ENCODE results near the gene TBC1D3B.
"Not testable (repeated sequence)": the region's sequence is repeated elsewhere in the genome, so short reads cannot be mapped to it uniquely, and the experiment has no call there.

The TBC1D3B gene
- total RNA-seq: 0 to 0.39 (median 0.11) reads per million in 3 experiments

DNA sequence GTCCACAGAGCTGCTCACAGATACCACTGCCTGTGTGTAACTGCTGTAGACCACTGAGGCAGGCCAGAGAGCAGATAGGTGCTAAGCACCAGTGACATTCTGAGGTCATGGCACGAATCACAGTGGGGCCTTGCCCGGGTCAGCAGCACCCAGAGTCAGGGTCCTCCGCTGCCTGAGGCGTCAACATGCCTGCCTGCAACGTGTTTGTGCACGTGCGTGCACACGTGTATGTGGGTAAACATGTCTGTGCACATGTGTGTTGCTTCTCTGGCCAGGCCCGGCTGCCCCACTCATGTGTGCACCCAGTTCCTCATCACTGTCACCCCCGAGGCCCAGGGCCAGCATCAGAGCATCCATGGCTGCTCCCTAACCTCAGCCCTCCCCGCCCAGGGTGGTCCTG lies at the start of gene TBC1D3B:
TBC1D3B (minus strand) TSS at position 101 of the 400 bp plus-strand sequence. CDS start 1,586 bp downstream, outside the sequence.
- not testable (repeated sequence) for DNase-seq

GRCh38 chr17:36222967-36223366 lies 46.5 kb upstream of the TBC1D3B start:
- not testable (repeated sequence) for DNase-seq

- DNase-seq: not testable (repeated sequence)
Measured at GRCh38 chr17:36221581-36222100, 45.2 kb upstream of the TBC1D3B start.

- DNase-seq: not testable (repeated sequence)
Measured at GRCh38 chr17:36220737-36221580, 44.5 kb upstream of the TBC1D3B start.

GRCh38 chr17:36219556-36219955 lies 43.1 kb upstream of the TBC1D3B start:
- not testable (repeated sequence) for DNase-seq

DNA sequence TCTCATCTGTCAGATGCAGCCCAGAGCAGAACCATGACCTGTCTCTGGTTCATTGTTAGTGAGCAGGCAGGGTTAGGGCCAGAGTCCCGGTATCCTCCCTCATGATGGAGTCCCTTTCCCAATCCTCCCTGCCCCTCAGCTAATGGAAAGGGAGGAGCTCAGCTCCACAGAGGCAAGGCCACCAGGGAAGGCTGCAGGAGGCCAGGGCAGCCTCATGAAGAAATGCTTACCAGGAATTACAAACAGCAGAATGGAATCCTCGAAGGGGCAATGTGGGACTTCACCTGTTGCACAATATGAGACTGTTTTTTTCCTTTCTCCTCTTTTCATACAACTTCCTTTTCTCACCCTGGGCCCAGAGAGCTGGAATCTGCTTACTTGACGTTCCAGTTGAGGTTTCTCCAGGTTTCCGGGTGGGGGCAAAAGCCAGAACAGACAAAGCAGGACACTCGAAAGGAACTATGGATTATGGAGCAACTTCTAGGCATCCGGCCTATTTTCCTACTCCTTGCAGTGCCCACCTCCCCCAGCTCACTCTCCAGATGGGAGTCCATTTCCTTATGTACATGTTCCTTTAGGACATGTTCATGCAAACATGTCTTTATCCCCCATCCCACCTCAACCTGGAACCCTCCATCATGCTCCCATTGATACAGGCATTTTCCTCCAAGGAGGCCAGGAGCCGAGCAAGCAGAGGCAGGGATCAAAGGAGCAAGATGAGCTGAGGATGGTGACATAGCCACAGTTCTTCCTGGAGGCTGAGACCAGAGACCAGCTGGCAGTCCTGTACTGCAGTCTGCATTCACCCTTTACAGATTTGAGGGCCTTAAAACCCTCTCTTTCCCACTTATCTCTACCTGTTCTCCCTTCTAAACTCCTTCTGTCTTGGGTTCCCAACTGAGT lies 39.2 kb upstream of the TBC1D3B start:
- not testable (repeated sequence) for DNase-seq

- no peak for DNase-seq
Measured at GRCh38 chr17:36214918-36215317, 38.5 kb upstream of the TBC1D3B start.

- no peak for DNase-seq
Measured at GRCh38 chr17:36213695-36214094, 37.3 kb upstream of the TBC1D3B start.

DNA sequence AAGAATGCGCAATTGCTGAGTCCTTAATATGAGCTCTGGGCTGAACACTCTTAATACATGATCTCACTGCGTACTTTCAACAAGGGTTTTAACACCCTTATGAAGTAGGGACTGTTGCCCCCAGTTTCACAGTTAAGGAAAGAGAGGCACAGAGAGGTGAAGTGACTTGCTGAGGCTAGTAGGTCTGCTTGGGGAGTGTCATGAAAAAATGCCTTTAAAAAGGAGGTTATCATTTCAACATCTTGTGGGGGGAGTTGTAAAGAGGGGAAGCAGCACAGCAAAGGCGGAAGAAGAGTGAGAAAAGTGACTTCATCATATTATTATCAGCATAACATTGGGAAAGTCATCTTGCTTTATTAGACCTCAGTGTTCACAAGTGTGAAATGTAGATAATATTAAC lies 36.5 kb upstream of the TBC1D3B start:
- no peak for DNase-seq

DNA sequence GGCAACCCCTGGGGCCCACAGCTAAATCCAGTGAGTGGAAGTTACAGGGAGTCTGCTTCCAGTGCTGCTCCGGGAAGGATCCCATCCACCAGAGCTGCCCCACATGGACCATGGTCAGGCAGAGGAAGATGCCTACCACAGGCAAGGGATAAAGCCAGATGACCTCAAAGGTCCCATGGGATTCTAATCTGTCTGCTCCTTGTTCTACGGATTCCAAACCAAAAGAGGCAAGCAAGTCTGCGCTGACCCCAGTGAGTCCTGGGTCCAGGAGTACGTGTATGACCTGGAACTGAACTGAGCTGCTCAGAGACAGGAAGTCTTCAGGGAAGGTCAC lies 35.8 kb upstream of the TBC1D3B start:
- DNase-seq: no peak

GRCh38 chr17:36211484-36212271 lies 35.2 kb upstream of the TBC1D3B start:
- DNase-seq: not testable (repeated sequence)

DNA sequence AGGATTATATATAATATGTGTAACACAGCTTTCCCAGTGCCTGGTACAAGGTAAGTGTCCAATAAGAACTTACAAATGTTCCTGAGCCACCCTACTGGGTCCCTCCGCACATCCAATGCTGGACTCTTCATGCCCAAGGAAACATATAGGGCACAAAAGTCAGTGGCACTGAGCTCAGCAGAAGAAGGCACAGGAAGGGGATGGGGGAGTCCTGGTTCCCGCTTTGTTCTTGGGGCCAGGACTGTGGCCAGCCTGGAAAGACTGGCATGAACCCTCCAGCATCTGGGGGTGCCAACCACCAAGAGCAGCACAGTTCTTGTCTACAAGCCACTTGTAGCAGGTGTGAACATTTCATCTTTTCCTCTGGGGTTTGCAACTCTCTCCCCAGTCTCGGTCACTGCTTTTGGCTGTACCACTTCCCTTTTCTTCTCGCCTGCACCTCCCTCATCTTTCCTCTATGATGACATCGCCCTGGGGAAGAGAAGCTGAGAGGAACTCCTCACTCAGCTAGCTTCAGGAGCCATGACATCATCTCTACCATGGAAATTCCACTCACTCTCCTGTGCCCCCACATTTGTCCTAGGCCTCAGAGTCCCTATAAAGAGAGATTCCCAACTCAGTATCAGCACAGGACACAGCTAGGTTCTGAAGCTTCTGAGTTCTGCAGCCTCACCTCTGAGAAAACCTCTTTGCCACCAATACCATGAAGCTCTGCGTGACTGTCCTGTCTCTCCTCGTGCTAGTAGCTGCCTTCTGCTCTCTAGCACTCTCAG lies 34.2 kb upstream of the TBC1D3B start, which contains the start of gene CCL4L2:
CCL4L2 (plus strand) TSS at position 625 of the 773 bp plus-strand sequence.
- DNase-seq: not testable (repeated sequence)

DNA sequence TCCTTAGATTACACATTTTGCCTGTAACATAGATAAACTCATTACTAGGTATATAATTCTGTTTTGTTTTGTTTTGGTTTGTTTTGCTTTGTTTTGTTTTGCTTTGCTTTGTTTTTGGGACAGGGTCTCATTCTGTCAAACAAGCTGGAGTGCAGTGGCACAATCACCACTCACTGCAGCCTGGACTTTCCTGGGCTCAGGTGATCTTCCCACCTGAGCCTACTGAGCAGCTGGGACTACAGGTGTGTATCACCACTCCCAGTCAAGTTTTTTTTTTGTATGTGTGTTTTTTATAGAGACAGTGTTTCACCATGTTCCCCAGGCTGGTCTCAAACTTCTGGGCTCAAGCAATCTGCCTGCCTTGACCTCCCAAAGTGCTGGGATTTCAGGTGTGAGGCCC lies 33.1 kb upstream of the TBC1D3B start:
- DNase-seq: no peak

DNA sequence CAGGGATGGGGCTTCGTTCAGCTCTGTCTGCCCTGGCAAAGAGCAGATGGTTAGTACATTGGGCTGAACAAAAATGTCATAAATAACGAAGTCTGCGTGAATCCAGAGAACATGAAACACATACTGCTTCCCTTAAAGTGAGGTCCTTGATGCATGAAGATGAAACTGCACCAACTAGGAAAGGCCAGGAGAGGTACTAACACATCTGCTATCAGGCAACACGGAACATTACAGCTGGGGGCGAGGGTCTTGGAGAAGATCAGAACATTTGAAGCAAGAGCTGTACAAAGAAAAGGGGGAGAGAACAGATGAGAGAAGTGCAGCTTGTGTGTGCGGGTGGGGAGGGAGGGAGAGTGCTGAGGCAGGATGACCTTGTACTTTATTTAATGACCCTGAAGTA lies 30.9 kb upstream of the TBC1D3B start:
- DNase-seq: not testable (repeated sequence)

DNA sequence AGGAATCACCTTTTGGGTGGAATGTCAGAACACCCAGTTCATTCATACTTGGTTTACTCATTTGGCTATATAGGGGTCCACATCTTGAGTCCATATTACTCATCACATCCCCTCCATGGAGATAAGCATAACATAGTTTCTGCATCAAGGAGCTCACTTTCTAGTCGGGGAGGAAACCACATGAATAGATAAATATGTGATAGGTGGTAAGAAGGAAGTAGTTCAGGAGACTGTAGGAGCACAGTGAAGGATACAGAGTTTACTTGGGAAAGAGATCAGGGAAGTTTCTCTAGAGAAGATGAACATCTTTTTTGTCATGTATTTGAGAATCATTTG lies 30.0 kb upstream of the TBC1D3B start:
- not testable (repeated sequence) for DNase-seq

DNA sequence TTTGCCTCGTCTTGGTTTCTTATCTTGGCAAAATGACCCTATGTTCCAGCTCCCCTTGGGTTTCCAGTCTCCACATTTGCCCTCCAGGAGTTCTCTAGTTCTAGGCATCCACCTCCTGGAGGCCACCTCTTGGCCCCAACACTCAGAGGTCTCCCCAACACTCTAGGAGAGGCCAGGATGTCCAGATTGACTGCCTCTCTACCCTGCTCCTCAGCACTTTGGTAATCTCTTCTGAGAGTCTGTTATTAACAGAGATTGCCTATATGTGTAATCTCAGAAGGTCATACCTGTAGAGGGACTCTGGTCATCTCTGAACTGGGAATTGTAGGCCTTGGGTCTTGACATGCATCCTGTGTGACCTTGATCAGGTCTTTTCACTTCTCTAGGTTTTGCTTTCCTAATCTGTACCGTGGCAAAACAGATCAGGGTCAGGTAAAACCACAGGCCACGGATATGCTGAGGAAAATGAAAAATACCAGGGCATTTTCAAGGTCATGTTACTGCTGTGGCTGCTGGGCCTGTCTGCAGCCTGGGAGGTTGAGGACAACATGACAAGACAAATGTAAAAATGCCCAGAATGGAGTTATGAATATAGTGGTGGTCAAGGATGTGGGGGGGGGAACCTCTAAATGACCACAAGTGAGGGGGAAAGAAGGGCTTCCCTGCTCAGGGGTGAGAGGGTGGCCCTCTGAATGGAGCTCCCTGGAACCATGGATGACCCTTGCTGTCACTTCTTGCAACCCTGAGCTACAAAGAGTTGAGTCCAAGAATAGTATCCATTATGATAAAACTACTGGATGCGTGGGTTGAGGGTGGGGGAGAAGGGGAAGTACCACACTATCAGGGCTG lies 29.4 kb upstream of the TBC1D3B start:
- no peak for DNase-seq

DNA sequence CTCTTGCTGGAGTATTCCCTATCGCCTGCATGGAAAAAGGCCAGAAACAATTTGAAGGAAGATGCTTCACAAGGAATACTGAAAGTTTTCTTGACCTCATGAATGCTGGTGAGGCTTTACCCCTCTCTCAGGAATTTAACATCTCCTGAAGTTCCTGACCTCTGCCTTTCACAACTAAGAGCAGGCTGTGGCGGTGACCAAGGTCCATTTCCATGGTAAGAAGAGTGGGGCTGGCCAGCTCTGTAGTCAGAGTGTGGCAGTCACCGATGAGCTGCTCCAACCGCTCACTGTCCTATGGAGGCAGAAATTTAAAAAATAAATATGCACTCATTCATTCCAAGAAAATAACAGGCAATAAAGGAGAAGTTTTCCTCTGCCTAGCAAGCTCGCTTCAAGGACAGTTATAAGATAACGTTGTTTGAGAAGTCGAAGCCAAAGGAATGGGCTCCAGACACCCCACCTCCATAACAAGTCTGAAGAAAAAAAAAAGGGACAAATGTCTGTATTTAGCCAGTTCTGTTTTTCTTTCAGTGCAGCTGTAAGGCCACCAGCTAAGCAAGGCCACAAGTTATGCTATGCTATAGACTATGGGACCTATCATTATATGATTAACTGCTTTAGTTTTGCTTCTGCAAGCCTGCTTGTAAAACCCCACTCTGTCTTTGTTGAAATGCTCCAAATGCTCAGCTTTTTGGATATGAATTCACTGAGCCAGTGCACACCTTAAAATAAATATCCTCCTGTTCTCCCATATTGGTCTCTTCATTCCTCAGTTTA lies 28.5 kb upstream of the TBC1D3B start:
- DNase-seq: no peak

DNA sequence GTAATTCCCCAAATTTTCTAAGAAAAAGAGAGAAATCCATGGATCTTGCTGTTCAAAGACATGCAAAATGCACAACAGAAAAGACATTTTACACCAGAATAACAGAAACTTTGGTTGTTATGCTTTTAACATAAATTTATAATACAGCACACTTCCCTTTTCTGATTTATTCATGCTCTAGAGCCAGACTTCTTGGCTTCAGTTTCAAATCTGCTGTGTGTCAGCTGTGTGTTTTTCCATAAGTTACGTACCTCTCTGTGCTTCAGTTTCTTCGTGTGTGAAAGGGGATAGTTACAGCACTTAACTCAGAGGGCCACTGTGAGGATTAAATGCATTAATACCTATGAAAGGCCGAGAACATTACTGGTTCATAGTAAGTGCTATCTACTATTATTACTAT lies 26.9 kb upstream of the TBC1D3B start:
- DNase-seq: no peak

DNA sequence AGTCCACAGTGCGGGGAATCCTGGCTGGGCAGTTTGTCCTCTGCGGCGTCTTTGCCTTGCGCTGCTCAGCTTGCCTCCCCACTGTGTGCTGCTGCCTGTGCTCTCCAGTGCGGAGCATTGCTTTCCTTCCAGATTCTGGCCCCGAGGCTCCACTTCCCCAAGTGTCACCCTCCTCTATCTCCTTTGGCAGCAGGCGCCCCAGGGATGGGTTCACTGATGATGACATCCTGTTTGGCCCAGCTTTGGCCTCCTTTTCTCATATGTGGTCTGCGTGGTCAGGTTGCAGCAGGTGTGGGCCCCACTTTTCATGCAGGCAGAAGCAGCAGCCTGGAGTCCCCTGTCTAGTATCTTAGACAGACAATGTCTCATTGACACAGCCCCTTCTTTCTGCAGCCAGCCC lies 25.1 kb upstream of the TBC1D3B start:
- not testable (repeated sequence) for DNase-seq

GRCh38 chr17:36201102-36201501 lies 24.7 kb upstream of the TBC1D3B start:
- not testable (repeated sequence) for DNase-seq

All from central memory CD4-positive, alpha-beta T cell (primary cell).